ENCODE data around the gene UROC1. TPM values are rescaled to one million over a fixed set of nuclear protein-coding genes. Genes with fewer than 3 reads are reported as not detected.
A peak's percentile ranks its signal among the peaks of the same experiment; 100 is the strongest.

UROC1 gene
- total and polyA plus RNA-seq, 8 donors = 0.08 to 0.24 (median 0.13) TPM; not detected in 3

DNA sequence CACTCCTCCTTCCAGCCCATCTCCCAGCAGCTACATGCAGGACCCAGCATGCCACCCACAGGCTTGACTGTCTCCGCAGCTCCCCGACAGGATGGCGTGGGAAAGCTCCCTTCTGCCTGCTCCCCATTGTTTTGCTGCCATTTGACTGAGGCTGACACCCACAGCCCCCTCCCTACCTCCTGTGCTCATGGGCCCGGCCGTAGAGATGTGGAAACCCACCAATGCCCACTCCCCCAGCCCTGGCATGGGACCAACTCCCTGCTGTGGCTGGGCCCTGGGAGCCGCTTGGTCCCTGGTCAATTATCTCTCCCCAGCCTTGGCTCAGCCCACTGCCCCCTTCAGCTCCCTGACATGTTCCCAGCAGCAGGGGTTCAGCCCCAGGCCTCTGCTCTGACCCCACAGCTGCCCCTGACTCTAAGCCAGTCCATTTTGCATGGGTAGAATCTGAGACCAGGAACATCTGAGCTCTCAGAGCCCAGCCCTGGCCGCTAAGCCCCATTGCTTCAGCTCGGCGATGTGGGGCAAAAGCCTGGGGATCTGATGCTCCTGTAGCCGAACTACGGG is 33.0 kb upstream of the UROC1 start:
- no peak overlapping the region for H3K4me3 ChIP-seq
- H3K27ac ChIP-seq = no peak overlapping the region
- H3K9me3 ChIP-seq = no peaks in the 10 kb centered on the region
- no peak for TF ChIP-seq CTCF (IDR thresholded peaks at IDR 0.05)
- H3K27me3 ChIP-seq = no peaks in the 10 kb centered on the region
- no peaks in the 10 kb centered on the region for H3K36me3 ChIP-seq
- ATAC-seq = no peak
- intact Hi-C loops (cut with DNase I) = no loop called here
- peak in 2 of 4 donors; percentile 26 to 58 for DNase-seq
- no peaks in the 10 kb centered on the region for H3K4me1 ChIP-seq

- no peak for TF ChIP-seq CTCF (IDR thresholded peaks at IDR 0.05)
- Histone ChIP-seq H3K4me1 (no peaks in the 10 kb centered on the region), H3K27ac (no peak overlapping the region), H3K27me3 (no peaks in the 10 kb centered on the region), H3K9me3 (no peaks in the 10 kb centered on the region), H3K4me3 (no peak overlapping the region), H3K36me3 (no peaks in the 10 kb centered on the region)
- peak in 2 of 4 donors; percentile 27 to 75 for DNase-seq
- ATAC-seq = no peak
- intact Hi-C loops (cut with DNase I) = no loop called here
Observed at GRCh38 chr3:126549861-126550487, 32.4 kb upstream of the UROC1 start.

DNA sequence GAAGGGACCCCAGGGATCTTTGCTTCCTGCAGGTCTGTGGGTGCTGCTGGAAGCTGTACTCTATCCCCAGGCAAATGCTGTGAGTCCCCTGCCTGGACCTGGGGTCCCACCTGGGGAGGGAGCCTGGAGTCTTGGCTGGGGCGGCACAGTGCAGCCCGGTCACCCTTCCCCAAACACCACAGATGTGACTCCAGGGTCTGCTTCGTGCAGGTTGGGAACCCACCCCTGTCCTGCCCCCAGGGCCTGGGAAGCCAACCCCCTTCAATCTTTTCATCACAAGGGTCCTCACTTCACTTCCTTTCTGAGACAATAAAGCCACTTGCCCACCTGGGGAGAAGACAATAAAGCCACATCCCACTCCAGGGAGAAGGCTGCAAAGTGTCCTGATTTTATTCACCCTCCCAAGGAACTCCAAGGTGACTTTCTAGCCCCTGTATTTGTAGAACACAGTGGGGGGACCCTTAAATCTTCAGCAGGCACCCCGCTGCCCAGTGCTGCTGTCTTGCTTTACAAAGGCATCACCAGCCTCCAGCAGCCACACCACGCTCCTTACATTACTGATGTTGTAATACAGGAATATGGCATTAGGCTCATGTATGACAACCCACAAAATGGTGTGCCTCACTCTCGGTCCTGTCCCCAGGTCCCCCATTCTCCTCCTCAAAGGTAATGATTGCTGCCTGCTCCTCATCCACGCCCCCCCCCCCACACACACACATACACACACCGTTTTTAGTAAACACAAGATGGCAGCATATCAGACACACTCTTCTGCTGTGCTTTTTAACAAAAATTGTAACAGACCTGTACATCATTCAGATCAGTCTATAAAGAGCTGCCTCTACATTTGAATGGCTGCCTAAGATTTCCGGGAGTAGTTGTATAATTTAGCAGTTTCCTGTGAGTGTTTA is 31.2 kb upstream of the UROC1 start:
- Histone ChIP-seq H3K4me1 (no peaks in the 10 kb centered on the region), H3K9me3 (no peaks in the 10 kb centered on the region), H3K27me3 (no peaks in the 10 kb centered on the region), H3K36me3 (no peaks in the 10 kb centered on the region), H3K27ac (no peak overlapping the region), H3K4me3 (no peak overlapping the region)
- no peak for TF ChIP-seq CTCF (IDR thresholded peaks at IDR 0.05)
- DNase-seq = peak in 2 of 4 donors; percentile 13 to 37
- intact Hi-C loops (cut with DNase I) = no loop called here
- ATAC-seq = no peak

- no peak overlapping the region for H3K27ac ChIP-seq
- TF ChIP-seq CTCF (IDR thresholded peaks at IDR 0.05) = no peak
- peaks cover 0 to 7% of the 10 kb centered on the region in 2 donors for H3K27me3 ChIP-seq
- no peak overlapping the region for H3K4me3 ChIP-seq
- H3K9me3 ChIP-seq = no peaks in the 10 kb centered on the region
- no peak for ATAC-seq
- intact Hi-C loops (cut with DNase I) = no loop called here
- peak in 1 of 4 donors; percentile 14 for DNase-seq
- H3K36me3 ChIP-seq = no peaks in the 10 kb centered on the region
- H3K4me1 ChIP-seq = no peaks in the 10 kb centered on the region
Observed at GRCh38 chr3:126547721-126548120, 30.1 kb upstream of the UROC1 start.
